HL-60 (cell line): ENCODE measurements around the gene TECR.

Experiments used
- DNase-seq, 2 experiments: peaks; one replicate each; pipeline ENCODE4 v3.0.0-alpha.2; 2010 to 2020; ENCODE audit warnings: low read depth in 1 of 2, low spot score in 1 of 2
- H3K27ac ChIP-seq: fragments of 250-450 bp; sonication (Bioruptor Pico); replicated peaks from 2 replicates; pipeline ENCODE4 v1.5.1; 2020; ENCODE audit warnings: mild to moderate bottlenecking, moderate library complexity
- H3K27me3 ChIP-seq: fragments of 250-450 bp; sonication (Bioruptor Pico); 2 replicates; pipeline ENCODE4 v1.5.1; 2021; ENCODE audit warnings: mild to moderate bottlenecking, moderate library complexity; ENCODE audit not compliant: insufficient read depth, poor library complexity, severe bottlenecking
- H3K4me3 ChIP-seq: replicated peaks from 2 replicates; pipeline ENCODE4 v1.5.1; 2011; ENCODE audit warnings: mild to moderate bottlenecking, control low read depth, low read length; ENCODE audit not compliant: insufficient read depth
- CTCF ChIP-seq: IDR thresholded peaks from one replicate; pipeline ENCODE4 v1.5.1; 2011; ENCODE audit warnings: low read length, control low read depth, inconsistent platforms; ENCODE audit not compliant: insufficient read depth
- GABPA ChIP-seq: IDR thresholded peaks from 2 replicates; pipeline ENCODE4 v1.6.1; 2012; ENCODE audit warnings: low read depth
- POLR2AphosphoS5 ChIP-seq: IDR thresholded peaks from 2 replicates; pipeline ENCODE4 v1.6.1; 2012; ENCODE audit warnings: low read depth
- REST ChIP-seq: IDR thresholded peaks from 2 replicates; pipeline ENCODE4 v1.6.1; 2012; ENCODE audit warnings: low read depth; ENCODE audit not compliant: insufficient replicate concordance
- SPI1 ChIP-seq: IDR thresholded peaks from 2 replicates; pipeline ENCODE4 v1.6.1; 2012; ENCODE audit warnings: low read depth, mild to moderate bottlenecking, borderline replicate concordance

The TECR gene

GRCh38 chr19:14558370-14559066 lies 29.1 kb downstream of the TECR start:
- Histone ChIP-seq H3K27me3 (no peaks in the 10 kb centered on the region), H3K4me3 (no peak overlapping the region), H3K27ac (no peak overlapping the region)
- TF ChIP-seq SPI1 (no peak), REST (no peak), GABPA (no peak), POLR2AphosphoS5 (no peak), CTCF (no peak)
- DNase-seq, result no peak

- Histone ChIP-seq H3K27me3 (no peaks in the 10 kb centered on the region), H3K4me3 (no peak overlapping the region), H3K27ac (no peak overlapping the region)
- no peak for TF ChIP-seq GABPA
- no peak for TF ChIP-seq CTCF
- no peak for TF ChIP-seq REST
- no peak for TF ChIP-seq SPI1
- DNase-seq, result no peak
Measured at GRCh38 chr19:14559916-14560775, 30.8 kb downstream of the TECR start.

- TF ChIP-seq POLR2AphosphoS5 (no peak), CTCF (no peak), REST (no peak), SPI1 (no peak), GABPA (no peak)
- Histone ChIP-seq H3K27me3 (no peaks in the 10 kb centered on the region), H3K27ac (no peak overlapping the region), H3K4me3 (no peak overlapping the region)
- no peak for DNase-seq
Measured at GRCh38 chr19:14560776-14561108, 31.3 kb downstream of the TECR start.
